ENCODE results near the gene FLT1.

FLT1 gene

DNA sequence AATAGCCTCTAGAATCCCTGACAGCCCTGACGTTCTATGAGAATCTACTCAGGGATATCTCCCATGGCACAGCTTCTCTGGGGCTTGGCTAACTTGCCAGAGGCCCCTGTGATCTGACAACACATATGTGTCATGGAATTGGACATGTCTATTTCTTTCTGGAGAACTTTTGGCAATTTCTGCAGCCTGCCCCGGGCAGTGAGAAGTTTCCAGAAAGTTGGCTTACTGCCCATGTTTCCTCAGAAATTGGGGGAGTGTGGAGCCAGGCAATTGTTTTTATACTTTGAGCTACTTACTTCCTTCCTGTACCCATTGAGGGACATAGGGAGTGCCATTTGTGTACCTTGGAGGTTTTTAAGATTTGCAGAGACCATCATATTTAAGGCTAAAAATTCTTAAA lies 98.9 kb downstream of the FLT1 start:
- H3K36me3 ChIP-seq, result no peaks in the 10 kb centered on the region
- intact Hi-C loops (cut with DNase I; ENCODE audit: low total_unique reads), result no loop called here
- no peak overlapping the region for H3K27ac ChIP-seq

DNA sequence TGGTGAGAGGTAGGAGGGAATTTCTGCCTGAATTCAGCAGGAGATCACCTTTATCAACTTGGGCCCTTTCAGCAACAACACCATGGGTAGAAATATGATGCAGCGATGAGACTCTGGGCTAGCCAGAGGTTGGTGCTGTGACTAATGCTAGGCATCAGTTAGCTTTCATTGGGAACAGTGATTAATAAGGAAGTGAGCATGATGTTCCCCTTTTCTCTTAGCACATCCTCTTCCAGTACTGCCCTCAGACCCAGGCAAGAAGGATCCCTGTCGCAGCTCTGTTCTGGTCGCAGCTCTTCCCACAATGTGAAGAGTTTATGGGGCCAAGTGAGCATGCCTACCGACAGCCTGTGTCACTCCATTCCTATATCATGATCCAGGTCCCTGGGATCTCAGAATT lies 100.5 kb downstream of the FLT1 start:
- Histone ChIP-seq H3K4me3 (no peak overlapping the region), H3K36me3 (no peaks in the 10 kb centered on the region), H3K9me3 (no peaks in the 10 kb centered on the region), H3K4me1 (no peaks in the 10 kb centered on the region), H3K27ac (no peak overlapping the region), H3K27me3 (peaks cover 0 to 3% of the 10 kb centered on the region in 2 donors)
- intact Hi-C loops (cut with DNase I; ENCODE audit: low total_unique reads), result no loop called here
- TF ChIP-seq, protein P1, sequence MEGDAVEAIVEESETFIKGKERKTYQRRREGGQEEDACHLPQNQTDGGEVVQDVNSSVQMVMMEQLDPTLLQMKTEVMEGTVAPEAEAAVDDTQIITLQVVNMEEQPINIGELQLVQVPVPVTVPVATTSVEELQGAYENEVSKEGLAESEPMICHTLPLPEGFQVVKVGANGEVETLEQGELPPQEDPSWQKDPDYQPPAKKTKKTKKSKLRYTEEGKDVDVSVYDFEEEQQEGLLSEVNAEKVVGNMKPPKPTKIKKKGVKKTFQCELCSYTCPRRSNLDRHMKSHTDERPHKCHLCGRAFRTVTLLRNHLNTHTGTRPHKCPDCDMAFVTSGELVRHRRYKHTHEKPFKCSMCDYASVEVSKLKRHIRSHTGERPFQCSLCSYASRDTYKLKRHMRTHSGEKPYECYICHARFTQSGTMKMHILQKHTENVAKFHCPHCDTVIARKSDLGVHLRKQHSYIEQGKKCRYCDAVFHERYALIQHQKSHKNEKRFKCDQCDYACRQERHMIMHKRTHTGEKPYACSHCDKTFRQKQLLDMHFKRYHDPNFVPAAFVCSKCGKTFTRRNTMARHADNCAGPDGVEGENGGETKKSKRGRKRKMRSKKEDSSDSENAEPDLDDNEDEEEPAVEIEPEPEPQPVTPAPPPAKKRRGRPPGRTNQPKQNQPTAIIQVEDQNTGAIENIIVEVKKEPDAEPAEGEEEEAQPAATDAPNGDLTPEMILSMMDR (IDR thresholded peaks at IDR 0.05), result no peak
- no peak for DNase-seq

More for the DNA sequence above, 98.9 kb downstream of the FLT1 start:
- no peak for DNase-seq
- TF ChIP-seq, protein P1 (IDR thresholded peaks at IDR 0.05), result no peak
- no peaks in the 10 kb centered on the region for H3K9me3 ChIP-seq
- H3K27me3 ChIP-seq, result peaks cover 0 to 3% of the 10 kb centered on the region in 2 donors
- no peak overlapping the region for H3K4me3 ChIP-seq
- no peaks in the 10 kb centered on the region for H3K4me1 ChIP-seq

DNA sequence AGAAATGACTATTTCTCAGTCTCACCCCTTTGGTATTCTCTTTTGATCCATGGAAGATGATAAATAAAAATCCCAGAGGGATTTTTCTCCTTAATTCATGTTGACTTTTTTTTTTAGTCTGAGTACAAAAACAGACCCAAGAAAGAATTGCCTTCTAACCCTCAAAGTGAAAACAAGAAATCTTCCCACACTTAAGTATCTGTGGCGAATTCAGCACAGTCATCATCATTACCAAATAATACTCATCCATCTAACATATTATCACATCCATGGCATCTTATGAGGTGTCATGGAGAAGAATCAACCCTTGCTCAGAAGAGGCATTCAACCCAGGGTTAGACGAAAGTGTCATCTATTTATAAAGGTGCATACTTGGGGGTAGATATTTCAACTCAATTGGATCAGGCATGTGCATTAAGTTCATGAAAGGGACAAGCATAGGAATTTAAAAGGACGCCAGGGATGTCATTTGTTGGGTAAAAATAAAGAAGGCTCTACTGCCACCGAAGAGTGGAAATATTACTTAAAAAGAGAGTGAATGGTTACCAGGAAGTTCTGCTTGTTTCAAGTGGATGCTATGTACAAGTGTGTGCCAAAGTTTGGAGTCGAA lies 101.9 kb downstream of the FLT1 start:
- DNase-seq, result no peak
- intact Hi-C loops (cut with DNase I; ENCODE audit: low total_unique reads), result no loop called here
- Histone ChIP-seq H3K36me3 (no peaks in the 10 kb centered on the region), H3K27ac (no peak overlapping the region), H3K27me3 (peaks cover 0 to 3% of the 10 kb centered on the region in 2 donors), H3K4me1 (no peaks in the 10 kb centered on the region), H3K9me3 (no peaks in the 10 kb centered on the region), H3K4me3 (no peak overlapping the region)
- TF ChIP-seq, protein P1 (IDR thresholded peaks at IDR 0.05), result no peak

DNA sequence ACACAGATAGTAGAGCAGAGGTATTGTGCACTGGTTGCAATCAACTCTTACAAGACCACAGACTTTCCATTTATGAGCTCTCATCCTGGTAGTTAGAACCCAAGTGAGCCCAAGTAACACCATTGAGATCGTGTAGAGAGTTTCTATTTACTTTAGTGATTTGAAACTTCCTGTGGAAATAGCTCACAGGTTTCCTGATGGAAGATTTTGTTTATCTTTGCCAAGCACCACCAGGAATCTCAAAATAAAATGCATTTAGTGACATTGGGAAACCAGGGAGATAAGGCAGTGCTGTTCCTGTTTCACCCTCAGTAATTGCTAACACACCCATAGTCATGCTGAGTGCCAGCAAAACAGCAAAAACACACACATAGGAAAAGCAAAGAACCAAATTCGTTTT lies 102.5 kb downstream of the FLT1 start:
- no peaks in the 10 kb centered on the region for H3K4me1 ChIP-seq
- TF ChIP-seq, protein P1 (IDR thresholded peaks at IDR 0.05), result no peak
- H3K27ac ChIP-seq, result no peak overlapping the region
- intact Hi-C loops (cut with DNase I; ENCODE audit: low total_unique reads), result no loop called here
- no peak overlapping the region for H3K4me3 ChIP-seq
- no peaks in the 10 kb centered on the region for H3K36me3 ChIP-seq
- peaks cover 0 to 3% of the 10 kb centered on the region in 2 donors for H3K27me3 ChIP-seq
- no peaks in the 10 kb centered on the region for H3K9me3 ChIP-seq
- DNase-seq, result no peak

DNA sequence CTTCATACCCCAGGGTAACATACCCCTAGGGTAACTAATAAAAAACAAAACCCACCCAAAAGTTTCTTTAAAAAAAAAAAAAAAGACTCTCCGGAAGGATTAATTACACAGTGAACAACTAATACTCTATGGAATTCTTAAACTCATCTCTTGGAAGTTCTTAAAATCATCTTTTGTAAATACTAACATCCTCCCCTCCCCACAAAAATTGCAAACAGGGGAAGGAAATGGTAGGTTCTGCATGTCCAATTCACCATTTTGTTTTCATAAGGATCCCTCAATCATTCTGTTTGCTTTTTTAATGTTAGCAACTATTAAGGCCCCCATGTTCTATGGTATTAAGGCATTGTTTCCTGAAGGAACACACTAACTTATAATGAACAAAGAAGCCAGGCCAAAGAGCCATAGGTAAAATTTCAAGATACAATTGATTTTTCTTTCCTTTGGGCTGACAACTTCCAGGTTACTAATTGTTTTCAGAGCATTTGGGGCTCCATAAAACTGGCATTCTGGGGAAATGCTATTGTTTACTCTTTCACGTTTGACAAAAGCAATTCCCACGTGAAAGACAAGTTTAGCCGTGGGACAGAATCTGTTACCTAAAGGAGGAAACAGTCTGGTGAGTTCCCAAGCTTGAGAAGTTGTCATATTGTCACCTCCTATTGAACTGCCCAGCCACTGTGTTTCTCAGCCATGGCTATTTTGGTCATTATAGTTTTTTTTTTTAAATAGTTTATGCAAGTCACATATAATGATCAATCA lies 107.0 kb downstream of the FLT1 start:
- H3K27me3 ChIP-seq, result no peaks in the 10 kb centered on the region
- TF ChIP-seq, protein P1 (IDR thresholded peaks at IDR 0.05), result no peak
- intact Hi-C loops (cut with DNase I; ENCODE audit: low total_unique reads), result no loop called here
- H3K27ac ChIP-seq, result no peak overlapping the region
- DNase-seq, result no peak
- no peaks in the 10 kb centered on the region for H3K4me1 ChIP-seq
- H3K4me3 ChIP-seq, result no peak overlapping the region
- no peaks in the 10 kb centered on the region for H3K36me3 ChIP-seq
- no peaks in the 10 kb centered on the region for H3K9me3 ChIP-seq

All from tibial artery (tissue), 4 donors.